Hepatocyte (in vitro differentiated cells): ENCODE data around the gene HEPHL1.

Source experiments
- EZH2 ChIP-seq: fragments of 200-600 bp; sonication (generic); IDR thresholded peaks from 2 replicates; pipeline ENCODE4 v1.6.1; 2016; ENCODE audit warnings: antibody characterized with exemption, mild to moderate bottlenecking, borderline replicate concordance
- TF ChIP-seq, protein P1 (sequence below): fragments of 200-600 bp; sonication (generic); IDR thresholded peaks from 2 replicates; pipeline ENCODE4 v1.5.1; 2016; ENCODE audit warnings: antibody characterized with exemption, mild to moderate bottlenecking; ENCODE audit not compliant: poor library complexity

- TF ChIP-seq, protein P1, sequence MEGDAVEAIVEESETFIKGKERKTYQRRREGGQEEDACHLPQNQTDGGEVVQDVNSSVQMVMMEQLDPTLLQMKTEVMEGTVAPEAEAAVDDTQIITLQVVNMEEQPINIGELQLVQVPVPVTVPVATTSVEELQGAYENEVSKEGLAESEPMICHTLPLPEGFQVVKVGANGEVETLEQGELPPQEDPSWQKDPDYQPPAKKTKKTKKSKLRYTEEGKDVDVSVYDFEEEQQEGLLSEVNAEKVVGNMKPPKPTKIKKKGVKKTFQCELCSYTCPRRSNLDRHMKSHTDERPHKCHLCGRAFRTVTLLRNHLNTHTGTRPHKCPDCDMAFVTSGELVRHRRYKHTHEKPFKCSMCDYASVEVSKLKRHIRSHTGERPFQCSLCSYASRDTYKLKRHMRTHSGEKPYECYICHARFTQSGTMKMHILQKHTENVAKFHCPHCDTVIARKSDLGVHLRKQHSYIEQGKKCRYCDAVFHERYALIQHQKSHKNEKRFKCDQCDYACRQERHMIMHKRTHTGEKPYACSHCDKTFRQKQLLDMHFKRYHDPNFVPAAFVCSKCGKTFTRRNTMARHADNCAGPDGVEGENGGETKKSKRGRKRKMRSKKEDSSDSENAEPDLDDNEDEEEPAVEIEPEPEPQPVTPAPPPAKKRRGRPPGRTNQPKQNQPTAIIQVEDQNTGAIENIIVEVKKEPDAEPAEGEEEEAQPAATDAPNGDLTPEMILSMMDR = no peak
- TF ChIP-seq EZH2 = no peak
These were observed 69.9 kb downstream of the HEPHL1 start for GRCh38 chr11:94091091-94091490.
